G401 (cell line): ENCODE results near the gene GARIN1A. TPM values are rescaled to one million over a fixed set of nuclear protein-coding genes. Genes with fewer than 3 reads are reported as not detected.

Experiments
- DNase-seq: peaks from one replicate; pipeline ENCODE4 v3.0.0-alpha.2; 2015; ENCODE audit warnings: low spot score
- in situ Hi-C: cut with HindIII; loops from 2 replicates; pipeline ENCODE4 v1.10.0; 2016; ENCODE audit warnings: low sequenced_read_pairs, mixed read lengths
- total RNA-seq: library from RNA; depleted of rRNA; stranded (reverse); fragments of >200 nt; shearing (Covaris generic); gene quantifications from 2 replicates; pipeline ENCODE4 v1.2.3, GENCODE V29; 2014; rRNA removed

GARIN1A gene
- total RNA-seq, 1 experiment from 2014 or later: 0.81 TPM

DNA sequence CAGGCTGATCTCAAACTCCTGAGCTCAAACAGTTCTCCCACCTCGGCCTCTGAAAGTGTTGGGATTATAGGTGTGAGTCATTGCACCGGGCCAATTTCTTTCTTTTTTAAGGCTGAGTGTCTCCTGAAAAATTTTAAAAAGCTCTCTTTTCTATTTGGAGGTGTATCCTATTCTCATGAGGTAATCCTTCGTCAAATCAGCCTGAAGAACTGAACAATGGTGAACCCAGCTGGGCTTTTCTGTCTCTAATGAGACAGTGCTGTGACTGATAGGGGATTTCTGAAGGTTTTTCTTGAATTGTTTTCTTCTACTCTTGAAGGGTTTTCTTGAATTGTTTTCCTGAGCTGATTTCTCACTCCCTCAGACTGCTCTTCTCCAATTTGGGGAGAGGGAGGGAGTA, 36.1 kb downstream of the GARIN1A start:
- DNase-seq: no peak
- in situ Hi-C loops: no loop called here

DNA sequence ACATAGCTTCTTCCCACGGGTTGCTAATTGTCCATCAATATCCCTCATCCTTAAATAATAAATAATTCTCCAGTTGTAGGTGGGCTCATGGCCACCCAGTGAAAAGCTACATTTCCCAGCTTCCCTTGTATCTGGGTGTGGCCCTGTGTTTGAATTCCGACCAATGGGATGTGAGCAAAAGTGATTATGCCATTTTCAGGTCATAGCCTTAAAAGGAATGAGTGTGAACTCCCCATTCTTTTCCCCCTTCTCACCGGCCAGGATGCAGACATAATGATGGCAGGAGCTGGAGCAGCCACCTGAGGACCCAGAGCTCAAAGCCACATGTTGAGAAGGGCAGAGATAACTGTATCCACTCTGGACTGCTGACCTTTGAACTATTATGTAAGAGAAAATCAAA, 36.7 kb downstream of the GARIN1A start:
- no peak for DNase-seq
- in situ Hi-C loops: no loop called here

DNA sequence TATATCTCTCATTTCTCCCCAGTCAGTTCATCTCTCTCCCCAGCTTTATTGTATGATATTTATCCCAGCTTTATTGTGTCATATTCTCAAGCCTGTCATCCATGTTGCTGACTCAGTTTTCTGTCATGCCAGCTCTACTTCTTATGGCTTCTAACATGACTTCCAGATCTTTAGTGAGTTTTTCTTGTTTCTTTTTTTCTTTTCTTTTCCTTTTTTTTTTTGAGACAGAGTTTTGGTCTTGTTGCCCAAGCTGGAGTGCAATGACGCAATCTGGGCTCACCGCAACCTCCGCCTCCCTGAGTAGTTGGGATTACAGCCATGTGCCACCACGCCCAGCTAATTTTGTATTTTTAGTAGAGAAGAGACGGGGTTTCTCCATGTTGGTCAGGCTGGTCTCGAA, 38.4 kb downstream of the GARIN1A start:
- in situ Hi-C loops: no loop called here
- no peak for DNase-seq

DNA sequence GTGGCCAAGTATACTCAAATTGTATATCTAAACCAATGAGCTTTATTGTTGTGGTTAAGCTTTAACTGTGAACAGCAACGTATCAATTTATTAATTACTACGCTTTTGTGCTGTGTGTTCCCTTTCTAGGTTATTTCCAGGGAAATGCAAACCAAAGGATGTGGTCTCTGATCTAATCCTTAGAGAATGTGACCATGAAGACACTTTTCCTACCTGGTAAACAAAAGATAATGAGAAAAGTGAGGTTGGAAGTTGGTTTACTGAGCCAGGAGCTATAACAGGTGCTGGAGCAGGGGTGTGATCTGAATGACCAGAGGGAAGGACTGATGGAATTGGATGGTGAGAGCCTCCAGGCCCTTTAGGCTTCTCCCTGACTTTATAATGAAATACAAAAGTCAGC, 41.7 kb downstream of the GARIN1A start:
- no peak for DNase-seq

GRCh38 chr7:128714701-128715495, 42.8 kb downstream of the GARIN1A start:
- no peak for DNase-seq
- in situ Hi-C loops: no loop called here

More for the DNA sequence above, 41.7 kb downstream of the GARIN1A start:
- in situ Hi-C loops: no loop called here

DNA sequence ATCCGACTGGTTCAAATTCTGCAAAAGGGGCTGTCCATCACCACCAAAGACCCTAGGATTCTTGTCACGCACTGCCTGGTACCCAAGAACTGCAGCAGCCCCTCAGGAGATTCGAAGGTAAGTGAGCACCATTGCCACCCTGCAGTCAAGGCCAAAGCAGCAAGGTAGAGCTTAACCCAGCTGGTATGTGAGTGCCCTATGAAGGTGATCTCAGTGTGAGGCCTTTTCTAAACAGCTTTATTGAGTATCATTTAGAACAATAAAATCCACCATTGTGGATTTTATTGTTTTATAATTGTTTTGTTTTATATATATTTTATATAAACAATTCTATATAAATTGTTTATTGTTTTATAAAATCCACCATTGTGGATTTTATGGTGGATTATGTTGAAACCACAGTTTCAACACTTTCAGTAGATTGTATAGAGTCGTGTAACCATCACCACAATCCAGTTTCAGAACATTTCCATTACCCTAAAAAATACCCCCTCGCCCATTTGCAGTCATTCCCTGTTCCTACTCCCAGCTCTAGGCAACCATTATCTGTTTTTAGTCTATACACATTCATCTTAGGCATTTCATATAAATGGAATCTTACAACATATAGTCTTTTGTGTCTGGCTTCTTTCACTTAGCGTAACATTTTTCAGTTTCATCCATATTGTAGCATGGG, 47.0 kb downstream of the GARIN1A start:
- DNase-seq: no peak
- in situ Hi-C loops: no loop called here

DNA sequence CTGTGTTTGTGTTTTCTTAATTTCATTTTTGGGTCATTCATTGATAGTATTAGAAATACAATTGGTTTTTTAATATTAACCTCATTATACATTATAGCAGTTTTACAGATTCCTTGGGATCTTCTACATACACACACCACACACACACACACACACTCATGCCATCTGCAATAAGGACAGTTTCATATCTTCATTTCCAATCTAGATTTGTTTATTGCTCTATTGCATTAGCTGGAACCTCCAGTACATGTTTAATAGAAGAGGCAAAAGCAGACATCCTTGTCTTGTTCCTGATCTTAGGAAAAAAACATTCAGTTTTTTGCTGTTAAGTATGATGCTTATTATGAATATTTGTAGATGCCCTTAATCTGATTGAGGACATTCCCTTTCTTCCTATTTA, 49.3 kb downstream of the GARIN1A start:
- in situ Hi-C loops: no loop called here

More for the DNA sequence above, 49.3 kb downstream of the GARIN1A start:
- no peak for DNase-seq

Other genes starting within 250 kb of the GARIN1A start
- 9.0 and 14.2 TPM in 2 replicates for gene HILPDA, start 216.4 kb upstream of the GARIN1A start, total RNA-seq
- 23.8 and 55.4 TPM in 2 replicates for gene METTL2B, start 195.5 kb upstream of the GARIN1A start, total RNA-seq
- gene CALU, start 67.1 kb downstream of the GARIN1A start, total RNA-seq: 86.0 and 136 TPM in 2 replicates
- gene OPN1SW, start 103.5 kb downstream of the GARIN1A start, total RNA-seq: not detected in 2 replicates
- gene CCDC136, start 119.7 kb downstream of the GARIN1A start, total RNA-seq: 11.3 and 15.2 TPM in 2 replicates
- 211 and 231 TPM in 2 replicates for gene FLNC, start 158.1 kb downstream of the GARIN1A start, total RNA-seq
- gene ATP6V1F, start 190.6 kb downstream of the GARIN1A start, total RNA-seq: 221 and 246 TPM in 2 replicates
- gene KCP, start 238.4 kb downstream of the GARIN1A start, total RNA-seq: 2.8 and 4.7 TPM in 2 replicates